ENCODE measurements around the gene FGFBP3.
A peak's percentile ranks its signal among the peaks of the same experiment; 100 is the strongest.

FGFBP3 gene

GRCh38 chr10:91909117-91909677 lies at the start of gene FGFBP3:
TSS of gene FGFBP3 (minus strand) at chr10:91909486. CDS start at chr10:91908969, 517 bp downstream.
- Histone ChIP-seq H3K4me3 (ENCODE audit: low read depth, low read length) (peak within 1 kb of the TSS; percentile 88), H3K36me3 (ENCODE audit: control insufficient read depth, insufficient read depth, low read length) (peaks cover 16% of the 10 kb centered on the region), H3K9me3 (ENCODE audit: control insufficient read depth, insufficient read depth, low read length) (no peaks in the 10 kb centered on the region), H3K27me3 (ENCODE audit: control insufficient read depth, insufficient read depth, low read length) (no peaks in the 10 kb centered on the region), H3K9ac (ENCODE audit: low read depth, low read length) (peak within 1 kb of the TSS; percentile 44; the same call in 1 of the 2 replicates), H3K4me1 (ENCODE audit: control insufficient read depth, insufficient read depth, low read length) (peaks cover 7% of the 10 kb centered on the region; the same call in 1 of the 2 replicates), H3K27ac (ENCODE audit: low read depth, low read length) (peak within 1 kb of the TSS; percentile 44)

GRCh38 chr10:91957091-91957490 lies 47.8 kb upstream of the FGFBP3 start:
- Histone ChIP-seq H3K27me3 (ENCODE audit: control insufficient read depth, insufficient read depth, low read length) (no peaks in the 10 kb centered on the region), H3K36me3 (ENCODE audit: control insufficient read depth, insufficient read depth, low read length) (peaks cover 96% of the 10 kb centered on the region), H3K4me1 (ENCODE audit: control insufficient read depth, insufficient read depth, low read length) (peaks cover 5% of the 10 kb centered on the region; the same call in 1 of the 2 replicates), H3K9ac (ENCODE audit: low read depth, low read length) (no peak overlapping the region), H3K27ac (ENCODE audit: low read depth, low read length) (no peak overlapping the region), H3K4me3 (ENCODE audit: low read depth, low read length) (no peak overlapping the region), H3K9me3 (ENCODE audit: control insufficient read depth, insufficient read depth, low read length) (no peaks in the 10 kb centered on the region)

- no peak overlapping the region for H3K9ac ChIP-seq (ENCODE audit: low read depth, low read length)
- H3K4me3 ChIP-seq (ENCODE audit: low read depth, low read length) = no peak overlapping the region
- no peaks in the 10 kb centered on the region for H3K9me3 ChIP-seq (ENCODE audit: control insufficient read depth, insufficient read depth, low read length)
- H3K36me3 ChIP-seq (ENCODE audit: control insufficient read depth, insufficient read depth, low read length) = peaks cover 93% of the 10 kb centered on the region
- no peak overlapping the region for H3K27ac ChIP-seq (ENCODE audit: low read depth, low read length)
- H3K4me1 ChIP-seq (ENCODE audit: control insufficient read depth, insufficient read depth, low read length) = peaks cover 5% of the 10 kb centered on the region; the same call in 1 of the 2 replicates
- H3K27me3 ChIP-seq (ENCODE audit: control insufficient read depth, insufficient read depth, low read length) = no peaks in the 10 kb centered on the region
Measured at GRCh38 chr10:91955114-91955513, 45.8 kb upstream of the FGFBP3 start.

- Histone ChIP-seq H3K27me3 (ENCODE audit: control insufficient read depth, insufficient read depth, low read length) (no peaks in the 10 kb centered on the region), H3K36me3 (ENCODE audit: control insufficient read depth, insufficient read depth, low read length) (peaks cover 84% of the 10 kb centered on the region), H3K4me1 (ENCODE audit: control insufficient read depth, insufficient read depth, low read length) (peaks cover 5% of the 10 kb centered on the region; the same call in 1 of the 2 replicates), H3K27ac (ENCODE audit: low read depth, low read length) (peak overlapping the region; percentile 10), H3K9me3 (ENCODE audit: control insufficient read depth, insufficient read depth, low read length) (no peaks in the 10 kb centered on the region), H3K4me3 (ENCODE audit: low read depth, low read length) (no peak overlapping the region), H3K9ac (ENCODE audit: low read depth, low read length) (no peak overlapping the region)
Measured at GRCh38 chr10:91953600-91954160, 44.4 kb upstream of the FGFBP3 start.

- Histone ChIP-seq H3K9ac (ENCODE audit: low read depth, low read length) (no peak overlapping the region), H3K27me3 (ENCODE audit: control insufficient read depth, insufficient read depth, low read length) (no peaks in the 10 kb centered on the region), H3K4me3 (ENCODE audit: low read depth, low read length) (no peak overlapping the region), H3K9me3 (ENCODE audit: control insufficient read depth, insufficient read depth, low read length) (no peaks in the 10 kb centered on the region), H3K4me1 (ENCODE audit: control insufficient read depth, insufficient read depth, low read length) (no peaks in the 10 kb centered on the region), H3K27ac (ENCODE audit: low read depth, low read length) (no peak overlapping the region), H3K36me3 (ENCODE audit: control insufficient read depth, insufficient read depth, low read length) (peaks cover 63% of the 10 kb centered on the region)
Measured at GRCh38 chr10:91944880-91945630, 35.8 kb upstream of the FGFBP3 start.

- Histone ChIP-seq H3K9ac (ENCODE audit: low read depth, low read length) (no peak overlapping the region), H3K4me1 (ENCODE audit: control insufficient read depth, insufficient read depth, low read length) (no peaks in the 10 kb centered on the region), H3K27ac (ENCODE audit: low read depth, low read length) (no peak overlapping the region), H3K36me3 (ENCODE audit: control insufficient read depth, insufficient read depth, low read length) (peaks cover 69% of the 10 kb centered on the region), H3K27me3 (ENCODE audit: control insufficient read depth, insufficient read depth, low read length) (no peaks in the 10 kb centered on the region), H3K4me3 (ENCODE audit: low read depth, low read length) (no peak overlapping the region), H3K9me3 (ENCODE audit: control insufficient read depth, insufficient read depth, low read length) (no peaks in the 10 kb centered on the region)
Measured at GRCh38 chr10:91941426-91941825, 32.1 kb upstream of the FGFBP3 start.

- Histone ChIP-seq H3K36me3 (ENCODE audit: control insufficient read depth, insufficient read depth, low read length) (peaks cover 67% of the 10 kb centered on the region), H3K9ac (ENCODE audit: low read depth, low read length) (no peak overlapping the region), H3K9me3 (ENCODE audit: control insufficient read depth, insufficient read depth, low read length) (no peaks in the 10 kb centered on the region), H3K27me3 (ENCODE audit: control insufficient read depth, insufficient read depth, low read length) (no peaks in the 10 kb centered on the region), H3K4me3 (ENCODE audit: low read depth, low read length) (no peak overlapping the region), H3K27ac (ENCODE audit: low read depth, low read length) (no peak overlapping the region), H3K4me1 (ENCODE audit: control insufficient read depth, insufficient read depth, low read length) (no peaks in the 10 kb centered on the region)
Measured at GRCh38 chr10:91939653-91940052, 30.4 kb upstream of the FGFBP3 start.

- Histone ChIP-seq H3K27ac (ENCODE audit: low read depth, low read length) (no peak overlapping the region), H3K9ac (ENCODE audit: low read depth, low read length) (no peak overlapping the region), H3K27me3 (ENCODE audit: control insufficient read depth, insufficient read depth, low read length) (no peaks in the 10 kb centered on the region), H3K4me3 (ENCODE audit: low read depth, low read length) (no peak overlapping the region), H3K9me3 (ENCODE audit: control insufficient read depth, insufficient read depth, low read length) (no peaks in the 10 kb centered on the region), H3K36me3 (ENCODE audit: control insufficient read depth, insufficient read depth, low read length) (peaks cover 46% of the 10 kb centered on the region), H3K4me1 (ENCODE audit: control insufficient read depth, insufficient read depth, low read length) (no peaks in the 10 kb centered on the region)
Measured at GRCh38 chr10:91935886-91936285, 26.6 kb upstream of the FGFBP3 start.

- H3K4me1 ChIP-seq (ENCODE audit: control insufficient read depth, insufficient read depth, low read length) = no peaks in the 10 kb centered on the region
- H3K27ac ChIP-seq (ENCODE audit: low read depth, low read length) = no peak overlapping the region
- H3K27me3 ChIP-seq (ENCODE audit: control insufficient read depth, insufficient read depth, low read length) = no peaks in the 10 kb centered on the region
- H3K36me3 ChIP-seq (ENCODE audit: control insufficient read depth, insufficient read depth, low read length) = peaks cover 44% of the 10 kb centered on the region
- H3K4me3 ChIP-seq (ENCODE audit: low read depth, low read length) = no peak overlapping the region
- H3K9ac ChIP-seq (ENCODE audit: low read depth, low read length) = no peak overlapping the region
- no peaks in the 10 kb centered on the region for H3K9me3 ChIP-seq (ENCODE audit: control insufficient read depth, insufficient read depth, low read length)
Measured at GRCh38 chr10:91932737-91933136, 23.5 kb upstream of the FGFBP3 start.

- H3K9ac ChIP-seq (ENCODE audit: low read depth, low read length) = no peak overlapping the region
- H3K36me3 ChIP-seq (ENCODE audit: control insufficient read depth, insufficient read depth, low read length) = peaks cover 37% of the 10 kb centered on the region
- no peaks in the 10 kb centered on the region for H3K9me3 ChIP-seq (ENCODE audit: control insufficient read depth, insufficient read depth, low read length)
- no peak overlapping the region for H3K4me3 ChIP-seq (ENCODE audit: low read depth, low read length)
- H3K27ac ChIP-seq (ENCODE audit: low read depth, low read length) = no peak overlapping the region
- no peaks in the 10 kb centered on the region for H3K4me1 ChIP-seq (ENCODE audit: control insufficient read depth, insufficient read depth, low read length)
- H3K27me3 ChIP-seq (ENCODE audit: control insufficient read depth, insufficient read depth, low read length) = no peaks in the 10 kb centered on the region
Measured at GRCh38 chr10:91931526-91932190, 22.4 kb upstream of the FGFBP3 start.

- no peaks in the 10 kb centered on the region for H3K4me1 ChIP-seq (ENCODE audit: control insufficient read depth, insufficient read depth, low read length)
- no peak overlapping the region for H3K9ac ChIP-seq (ENCODE audit: low read depth, low read length)
- no peaks in the 10 kb centered on the region for H3K27me3 ChIP-seq (ENCODE audit: control insufficient read depth, insufficient read depth, low read length)
- peaks cover 36% of the 10 kb centered on the region for H3K36me3 ChIP-seq (ENCODE audit: control insufficient read depth, insufficient read depth, low read length)
- H3K9me3 ChIP-seq (ENCODE audit: control insufficient read depth, insufficient read depth, low read length) = no peaks in the 10 kb centered on the region
- no peak overlapping the region for H3K27ac ChIP-seq (ENCODE audit: low read depth, low read length)
- H3K4me3 ChIP-seq (ENCODE audit: low read depth, low read length) = no peak overlapping the region
Measured at GRCh38 chr10:91930939-91931338, 21.7 kb upstream of the FGFBP3 start.

All from HUES48 (cell line).